K562 (cell line): ENCODE measurements around the gene GFRA4. TPM values are rescaled to one million over a fixed set of nuclear protein-coding genes. Genes with fewer than 3 reads are reported as not detected.
A peak's percentile ranks its signal among the peaks of the same experiment; 100 is the strongest.

Experiments used
- ATAC-seq: fragments of 200-7000 bp; cut with Tn5 transposase; 3 replicates; pipeline ENCODE4 v1.9.1; 2020; ENCODE audit warnings: moderate library complexity
- BruUV-seq: library from RNA; stranded (reverse); fragments of 400-500 nt; replicated peaks from 2 replicates; lab custom pipeline; 2021; lab: Mats Ljungman, UMichigan
- CTCF ChIA-PET: fragments of 300-600 bp; formaldehyde crosslinking; extraction: SDS; loops from one replicate; lab custom pipeline; 2021; ENCODE audit warnings: low intra/inter-chr PET ratio; lab: Yijun Ruan, JAX
- POLR2A ChIA-PET: fragments of 300-600, 350-650 bp; sonication (Branson Sonifier 250); formaldehyde crosslinking; extraction: SDS; loops from one replicate; lab custom pipeline; 2021; ENCODE audit warnings: antibody characterized with exemption, inconsistent platforms; lab: Yijun Ruan, JAX
- DNase-seq, 4 experiments: peaks; one replicate each; pipeline versions ENCODE4 v3.0.0 to v3.0.0-alpha.2; 2011 to 2018; ENCODE audit warnings: low spot score in 3 of 4, mixed read lengths in 3 of 4; ENCODE audit errors: extremely low read depth in 1 of 4
- FAIRE-seq: peaks from 2 replicates; lab custom pipeline; 2011; peaks lifted over from hg19 to GRCh38; lab: Jason Lieb, UNC
- H2AFZ ChIP-seq: 2 replicates; pipeline ENCODE4 v1.6.0; 2011; ENCODE audit warnings: low read depth, low read length, control low read depth, inconsistent platforms
- H3K27ac ChIP-seq: fragments of 200-600 bp; 3 replicates; pipeline ENCODE4 v1.8.0; 2011; ENCODE audit warnings: low read depth, mild to moderate bottlenecking, control low read depth, inconsistent platforms, low read length, moderate library complexity, mixed read lengths; ENCODE audit errors: extremely low read depth
- H3K27me3 ChIP-seq, 2 experiments: fragments of 300-600 bp in 1 of 2; 2 replicates in 1 of 2; 3 replicates in 1 of 2; pipeline versions ENCODE4 v1.6.0 to v1.8.0; 2011; ENCODE audit warnings: inconsistent platforms in 2 of 2, low read length in 2 of 2, mild to moderate bottlenecking in 1 of 2, mixed read lengths in 1 of 2, moderate library complexity in 1 of 2; ENCODE audit not compliant: control insufficient read depth in 2 of 2, insufficient read depth in 2 of 2
- H3K36me3 ChIP-seq: fragments of 300-600 bp; 3 replicates; pipeline ENCODE4 v1.8.0; 2011; ENCODE audit warnings: mild to moderate bottlenecking, low read length, inconsistent platforms; ENCODE audit not compliant: control insufficient read depth, insufficient read depth
- H3K4me1 ChIP-seq, 2 experiments: fragments of 200-600 bp in 1 of 2; replicated peaks in 1 of 2; 2 replicates in 1 of 2; 3 replicates in 1 of 2; pipeline versions ENCODE4 v1.5.1 to v1.8.0; 2011; ENCODE audit warnings: inconsistent platforms in 2 of 2, low read length in 2 of 2, mild to moderate bottlenecking in 1 of 2, mixed read lengths in 1 of 2, moderate library complexity in 1 of 2; ENCODE audit not compliant: control insufficient read depth in 2 of 2, insufficient read depth in 2 of 2
- H3K4me2 ChIP-seq: 2 replicates; pipeline ENCODE4 v1.6.1; 2011; ENCODE audit warnings: low read length, control low read depth, inconsistent platforms, mixed read lengths; ENCODE audit not compliant: insufficient read depth
- H3K4me3 ChIP-seq: fragments of 200-600 bp; sonication (generic), shearing (Covaris generic); 2 replicates; pipeline ENCODE4 v1.5.1; 2016; ENCODE audit warnings: control low read depth, inconsistent platforms
- H3K79me2 ChIP-seq: fragments of 200-600 bp; 3 replicates; pipeline ENCODE4 v1.8.0; 2011; ENCODE audit warnings: low read length, inconsistent platforms; ENCODE audit not compliant: control insufficient read depth, insufficient read depth
- H3K9ac ChIP-seq, 2 experiments: 2 replicates each; pipeline versions ENCODE4 v1.6.0 to v1.6.1; 2011; ENCODE audit warnings: low read depth in 2 of 2, low read length in 2 of 2, control low read depth in 1 of 2, inconsistent platforms in 1 of 2, mild to moderate bottlenecking in 1 of 2, mixed read lengths in 1 of 2; ENCODE audit not compliant: insufficient read depth in 1 of 2
- H3K9me1 ChIP-seq: one replicate; pipeline ENCODE4 v1.6.0; 2011; ENCODE audit warnings: inconsistent platforms, mild to moderate bottlenecking, low read length, moderate library complexity; ENCODE audit not compliant: control insufficient read depth, insufficient read depth
- H3K9me3 ChIP-seq: replicated peaks from 2 replicates; pipeline ENCODE4 v1.5.1; 2011; ENCODE audit warnings: low read depth, low read length, inconsistent platforms; ENCODE audit not compliant: control insufficient read depth, insufficient read depth
- H4K20me1 ChIP-seq: replicated peaks from 2 replicates; pipeline ENCODE4 v1.6.1; 2011; ENCODE audit warnings: low read length, inconsistent platforms, mixed read lengths; ENCODE audit not compliant: control insufficient read depth, insufficient read depth
- ARHGAP35 ChIP-seq: fragments of 450-650 bp; IDR thresholded peaks from 2 replicates; pipeline ENCODE4 v1.6.1; 2018; ENCODE audit not compliant: partially characterized antibody
- ARNT ChIP-seq, 2 experiments: fragments of 450-650 bp; IDR thresholded peaks; 2 replicates each; pipeline ENCODE4 v1.6.1; 2016; ENCODE audit warnings: mild to moderate bottlenecking in 1 of 2
- BCL6 ChIP-seq: fragments of 250-450 bp; sonication (Bioruptor Pico); IDR thresholded peaks from 2 replicates; pipeline ENCODE4 v1.4.0; 2020
- BHLHE40 ChIP-seq: IDR thresholded peaks from 2 replicates; pipeline ENCODE4 v1.6.1; 2011; ENCODE audit warnings: low read length, improper control_type of control experiment
- CREM ChIP-seq: IDR thresholded peaks from 2 replicates; pipeline ENCODE4 v1.6.1; 2014; ENCODE audit warnings: antibody characterized with exemption, low read depth
- DACH1 ChIP-seq: fragments of 450-650 bp; IDR thresholded peaks from 2 replicates; pipeline ENCODE4 v1.6.1; 2018; ENCODE audit not compliant: partially characterized antibody
- FOS ChIP-seq: IDR thresholded peaks from 3 replicates; pipeline ENCODE4 v1.6.1; 2011; ENCODE audit not compliant: insufficient read length; ENCODE audit errors: extremely low read depth
- NR4A1 ChIP-seq, 2 experiments: fragments of 250-450 bp in 1 of 2; fragments of 450-650 bp in 1 of 2; sonication (Bioruptor Pico) in 1 of 2; IDR thresholded peaks; 2 replicates each; pipeline versions ENCODE4 v1.4.0 to v1.6.1; 2016 to 2020; ENCODE audit warnings: mild to moderate bottlenecking in 2 of 2, missing compliant biosample characterization in 1 of 2, missing genetic modification characterization in 1 of 2, moderate library complexity in 1 of 2
- ZNF212 ChIP-seq: fragments of 450-650 bp; formaldehyde crosslinking; IDR thresholded peaks from 2 replicates; pipeline ENCODE4 v1.4.0; 2020; ENCODE audit warnings: mild to moderate bottlenecking
- ZNF347 ChIP-seq: fragments of 450-650 bp; formaldehyde crosslinking; IDR thresholded peaks from 2 replicates; pipeline ENCODE4 v1.4.0; 2020; ENCODE audit warnings: low read depth, mild to moderate bottlenecking, moderate library complexity
- WGBS: fragments of 100-300 bp; shearing (Covaris generic); methylation state at CpG from one replicate; pipeline ENCODE4 v1.1.6; 2016; ENCODE audit warnings: low coverage, mixed read lengths; ENCODE audit not compliant: insufficient coverage; ENCODE audit errors: missing lambda C conversion rate; 5-methylcytosine and 5-hydroxymethylcytosine counted together
- in situ Hi-C: fragments of 300-500 bp; cut with MboI; formaldehyde crosslinking; loops from 4 replicates; pipeline ENCODE4 v1.15.0; 2018; ENCODE audit warnings: inconsistent platforms, mixed read lengths
- intact Hi-C: fragments of 100-400 bp; cut with micrococcal nuclease; formaldehyde crosslinking; loops from 2 replicates; pipeline ENCODE4 v1.14.2; 2022
- polyA plus RNA-seq, 8 experiments: library from polyadenylated mRNA; depleted of rRNA in 4 of 8; stranded (reverse) in 5 of 8; unstranded in 3 of 8; fragments of >200 nt; fragmentation: Nextera tagmentation in 2 of 8; fragmentation: Illumina TruSeq in 1 of 8; extraction: Ambion mirVana in 2 of 8; extraction: Trizol in 1 of 8; gene quantifications; 2 replicates each; pipeline versions ENCODE4 v1.2.1 to v1.2.3, GENCODE V29; 2011 to 2014; ENCODE audit warnings: inconsistent platforms in 1 of 8, missing spikeins in 1 of 8
- total RNA-seq, 7 experiments: library from RNA; depleted of rRNA in 6 of 7; stranded (reverse); fragments of >200 nt in 6 of 7; fragmentation: Illumina TruSeq in 2 of 7; extraction: Trizol in 2 of 7; gene quantifications; 2 replicates each; pipeline versions ENCODE4 v1.2.1 to v1.2.3, GENCODE V29; 2011 to 2021; ENCODE audit warnings: low replicate concordance in 1 of 7
- TF ChIP-seq, protein P1 (sequence below): fragments of 250-450 bp; sonication (Bioruptor Pico); IDR thresholded peaks from 2 replicates; pipeline ENCODE4 v1.4.0; 2020; ENCODE audit warnings: mild to moderate bottlenecking, moderate library complexity, borderline replicate concordance
- TF ChIP-seq, protein P2 (sequence below), 2 experiments: fragments of 450-650 bp; formaldehyde crosslinking in 1 of 2; IDR thresholded peaks; 2 replicates each; pipeline versions ENCODE4 v1.4.0 to v1.6.1; 2014 to 2020; ENCODE audit warnings: mild to moderate bottlenecking in 2 of 2, borderline replicate concordance in 1 of 2, low read depth in 1 of 2

GFRA4 gene
- total and polyA plus RNA-seq, 9 of the 15 experiments (the other 6 are each of a cell fraction or from before 2014, with no cell fraction given): not detected

DNA sequence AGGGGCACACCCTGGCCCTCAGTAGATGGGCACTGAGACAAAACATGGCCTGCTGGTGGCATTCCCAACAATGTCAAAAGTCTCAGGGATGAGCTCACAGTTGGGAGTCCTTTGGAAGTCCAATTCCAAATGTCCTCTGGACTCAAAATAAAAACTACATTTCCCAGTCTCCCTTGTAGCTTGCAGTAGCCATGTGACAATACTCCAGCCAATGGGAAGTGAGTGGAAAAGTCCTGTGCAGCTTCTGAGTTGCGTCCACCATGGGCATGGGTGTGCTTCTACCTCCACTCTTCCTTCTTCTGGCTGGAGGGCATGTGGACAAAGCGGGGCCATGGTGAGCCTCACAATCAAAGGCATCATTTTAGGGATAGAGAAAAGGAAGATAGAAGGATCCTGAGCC is 24.5 kb upstream of the GFRA4 start:
- ChIA-PET CTCF (interaction anchor here (0.7 kb wide), 1 partner anchor 51 kb away, joined by 4 read pairs; no protein-coding TSS in a partner anchor), POLR2A (interaction anchor here (0.7 kb wide), 1 partner anchor 9 kb away, joined by 3 read pairs; no protein-coding TSS in a partner anchor)
- H2AFZ ChIP-seq: peak overlapping the region; percentile 84
- no peaks in the 10 kb centered on the region for H3K9me1 ChIP-seq
- H3K4me1 ChIP-seq: peaks cover 0 to 14% of the 10 kb centered on the region in 2 experiments; a peak in 3 of 5 replicates
- intact Hi-C loops: no loop called here
- H3K27ac ChIP-seq: no peak overlapping the region
- BruUV-seq: no TSS peak
- H3K79me2 ChIP-seq: no peaks in the 10 kb centered on the region
- H4K20me1 ChIP-seq: no peaks in the 10 kb centered on the region
- peak; percentile 38 to 59 (median 53) for DNase-seq
- in situ Hi-C loops: no loop called here
- no peak overlapping the region for H3K4me3 ChIP-seq
- H3K27me3 ChIP-seq: peaks cover 0 to 5% of the 10 kb centered on the region in 2 experiments; a peak in 2 of 5 replicates
- peak; percentile 87 for ATAC-seq
- H3K9ac ChIP-seq: no peak overlapping the region
- 7% methylated on average over 2 of the region's 2 CpGs for WGBS
- peak; percentile 58 for FAIRE-seq
- H3K9me3 ChIP-seq: no peaks in the 10 kb centered on the region
- H3K4me2 ChIP-seq: no peak overlapping the region
- no peaks in the 10 kb centered on the region for H3K36me3 ChIP-seq
- TF ChIP-seq NR4A1 (CRISPR knock-in tag; IDR thresholded peaks at IDR 0.05) (no peak), NR4A1 (tag; IDR thresholded peaks at IDR 0.05) (no peak), ZNF347 (CRISPR knock-in tag) (no peak), CREM (0 out of 2 replicates have a peak, but pooled peaks have one; percentile 27), ARHGAP35 (no peak), ZNF212 (no peak), FOS (peak; percentile 81), BHLHE40 (no peak), DACH1 (no peak), ARNT (IDR thresholded peaks at IDR 0.05) (no peak), BCL6 (CRISPR knock-in tag) (no peak)
- TF ChIP-seq, protein P1, sequence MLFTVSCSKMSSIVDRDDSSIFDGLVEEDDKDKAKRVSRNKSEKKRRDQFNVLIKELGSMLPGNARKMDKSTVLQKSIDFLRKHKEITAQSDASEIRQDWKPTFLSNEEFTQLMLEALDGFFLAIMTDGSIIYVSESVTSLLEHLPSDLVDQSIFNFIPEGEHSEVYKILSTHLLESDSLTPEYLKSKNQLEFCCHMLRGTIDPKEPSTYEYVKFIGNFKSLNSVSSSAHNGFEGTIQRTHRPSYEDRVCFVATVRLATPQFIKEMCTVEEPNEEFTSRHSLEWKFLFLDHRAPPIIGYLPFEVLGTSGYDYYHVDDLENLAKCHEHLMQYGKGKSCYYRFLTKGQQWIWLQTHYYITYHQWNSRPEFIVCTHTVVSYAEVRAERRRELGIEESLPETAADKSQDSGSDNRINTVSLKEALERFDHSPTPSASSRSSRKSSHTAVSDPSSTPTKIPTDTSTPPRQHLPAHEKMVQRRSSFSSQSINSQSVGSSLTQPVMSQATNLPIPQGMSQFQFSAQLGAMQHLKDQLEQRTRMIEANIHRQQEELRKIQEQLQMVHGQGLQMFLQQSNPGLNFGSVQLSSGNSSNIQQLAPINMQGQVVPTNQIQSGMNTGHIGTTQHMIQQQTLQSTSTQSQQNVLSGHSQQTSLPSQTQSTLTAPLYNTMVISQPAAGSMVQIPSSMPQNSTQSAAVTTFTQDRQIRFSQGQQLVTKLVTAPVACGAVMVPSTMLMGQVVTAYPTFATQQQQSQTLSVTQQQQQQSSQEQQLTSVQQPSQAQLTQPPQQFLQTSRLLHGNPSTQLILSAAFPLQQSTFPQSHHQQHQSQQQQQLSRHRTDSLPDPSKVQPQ (CRISPR knock-in tag): no peak
- TF ChIP-seq, protein P2, sequence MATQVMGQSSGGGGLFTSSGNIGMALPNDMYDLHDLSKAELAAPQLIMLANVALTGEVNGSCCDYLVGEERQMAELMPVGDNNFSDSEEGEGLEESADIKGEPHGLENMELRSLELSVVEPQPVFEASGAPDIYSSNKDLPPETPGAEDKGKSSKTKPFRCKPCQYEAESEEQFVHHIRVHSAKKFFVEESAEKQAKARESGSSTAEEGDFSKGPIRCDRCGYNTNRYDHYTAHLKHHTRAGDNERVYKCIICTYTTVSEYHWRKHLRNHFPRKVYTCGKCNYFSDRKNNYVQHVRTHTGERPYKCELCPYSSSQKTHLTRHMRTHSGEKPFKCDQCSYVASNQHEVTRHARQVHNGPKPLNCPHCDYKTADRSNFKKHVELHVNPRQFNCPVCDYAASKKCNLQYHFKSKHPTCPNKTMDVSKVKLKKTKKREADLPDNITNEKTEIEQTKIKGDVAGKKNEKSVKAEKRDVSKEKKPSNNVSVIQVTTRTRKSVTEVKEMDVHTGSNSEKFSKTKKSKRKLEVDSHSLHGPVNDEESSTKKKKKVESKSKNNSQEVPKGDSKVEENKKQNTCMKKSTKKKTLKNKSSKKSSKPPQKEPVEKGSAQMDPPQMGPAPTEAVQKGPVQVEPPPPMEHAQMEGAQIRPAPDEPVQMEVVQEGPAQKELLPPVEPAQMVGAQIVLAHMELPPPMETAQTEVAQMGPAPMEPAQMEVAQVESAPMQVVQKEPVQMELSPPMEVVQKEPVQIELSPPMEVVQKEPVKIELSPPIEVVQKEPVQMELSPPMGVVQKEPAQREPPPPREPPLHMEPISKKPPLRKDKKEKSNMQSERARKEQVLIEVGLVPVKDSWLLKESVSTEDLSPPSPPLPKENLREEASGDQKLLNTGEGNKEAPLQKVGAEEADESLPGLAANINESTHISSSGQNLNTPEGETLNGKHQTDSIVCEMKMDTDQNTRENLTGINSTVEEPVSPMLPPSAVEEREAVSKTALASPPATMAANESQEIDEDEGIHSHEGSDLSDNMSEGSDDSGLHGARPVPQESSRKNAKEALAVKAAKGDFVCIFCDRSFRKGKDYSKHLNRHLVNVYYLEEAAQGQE (IDR thresholded peaks at IDR 0.05; ENCODE audit: borderline replicate concordance): peak; percentile 32; the same call in 1 of the 2 replicates
- TF ChIP-seq, protein P2 (CRISPR knock-in tag; IDR thresholded peaks at IDR 0.05; ENCODE audit: low read depth): no peak
